Lower leg skin (tissue), 3 donors: ENCODE results near the gene AKR1A1.

Experiments
- CTCF ChIP-seq, 3 donors: fragments of 450-650 bp; IDR thresholded peaks; one replicate each; pipeline ENCODE4 v1.5.1; 2016; ENCODE audit warnings: antibody characterized with exemption in 3 of 3, mild to moderate bottlenecking in 3 of 3, moderate library complexity in 2 of 3
- POLR2A ChIP-seq, 2 donors: fragments of 450-650 bp; IDR thresholded peaks; one replicate each; pipeline ENCODE4 v1.6.1; 2016 to 2017; ENCODE audit warnings: antibody characterized with exemption in 2 of 2, mild to moderate bottlenecking in 1 of 2, moderate library complexity in 1 of 2

GRCh38 chr1:45552331-45552730 is 1.7 kb downstream of the AKR1A1 start:
- no peak for TF ChIP-seq CTCF (IDR thresholded peaks at IDR 0.05)
- TF ChIP-seq POLR2A (IDR thresholded peaks at IDR 0.05) = no peak
